Measurements from ENCODE around the gene CTSC.
"Not testable (repeated sequence)": the region's sequence is repeated elsewhere in the genome, so short reads cannot be mapped to it uniquely, and the experiment has no call there.

Gene CTSC

GRCh38 chr11:88348870-88349269, 11.3 kb upstream of the CTSC start:
- FAIRE-seq, result no peak

DNA sequence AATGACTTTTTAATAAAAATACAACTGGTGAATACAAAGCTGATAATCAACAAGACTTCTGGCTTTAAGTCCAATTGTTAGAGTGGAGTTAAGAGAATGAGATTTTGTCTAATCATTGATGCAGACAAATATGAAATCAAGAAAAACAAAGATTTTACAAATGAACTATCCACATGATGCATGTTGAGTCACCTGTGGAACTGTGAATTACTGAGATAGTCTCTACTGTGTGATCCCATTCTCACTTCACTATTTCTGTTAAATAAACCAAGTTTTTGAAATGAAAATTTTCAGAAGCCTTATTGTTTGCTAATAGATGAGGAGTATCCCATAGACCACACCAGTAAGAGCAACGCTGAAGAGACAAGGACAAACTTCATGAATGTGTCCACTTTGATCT, 8.4 kb upstream of the CTSC start:
- FAIRE-seq, result no peak

DNA sequence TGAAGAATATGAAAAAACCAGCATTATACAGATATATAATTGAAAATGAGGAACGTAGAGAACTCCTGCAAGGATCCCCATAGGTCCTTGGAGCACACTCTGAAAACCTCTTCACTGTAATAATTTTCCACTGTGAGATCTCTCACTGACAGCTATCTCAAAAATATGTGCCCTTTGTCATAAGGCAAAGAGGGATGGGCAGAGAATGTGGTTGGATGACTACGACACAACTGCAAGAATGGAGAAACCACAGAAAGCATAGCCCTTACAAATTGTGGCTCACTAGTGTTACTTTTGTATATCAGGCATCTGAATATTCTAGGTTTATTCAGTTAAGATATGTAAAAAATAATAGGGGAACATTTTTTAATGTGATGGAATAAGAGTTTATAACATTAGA, 7.9 kb upstream of the CTSC start:
- no peak for FAIRE-seq

DNA sequence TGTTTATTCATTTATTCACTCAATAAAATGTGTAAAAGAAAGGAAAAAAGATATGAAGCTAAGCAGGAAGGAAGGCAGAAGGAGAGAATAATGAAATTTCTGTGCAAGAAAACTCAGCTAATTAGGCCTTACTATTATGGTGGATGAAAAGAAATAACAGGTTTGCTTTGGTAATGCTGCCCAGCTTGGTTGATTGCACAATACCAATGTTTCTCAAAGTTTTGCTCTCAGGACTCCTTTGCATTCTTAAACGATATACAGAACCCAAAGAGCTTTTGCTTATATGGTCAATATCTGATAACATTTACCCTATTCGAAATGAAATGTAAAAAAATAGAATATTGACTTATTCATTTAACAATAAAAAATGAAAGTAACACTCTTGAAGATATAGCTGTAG, 7.3 kb upstream of the CTSC start:
- FAIRE-seq, result peak; percentile 13

GRCh38 chr11:88341522-88342251, 4.2 kb upstream of the CTSC start:
- no peak for FAIRE-seq

DNA sequence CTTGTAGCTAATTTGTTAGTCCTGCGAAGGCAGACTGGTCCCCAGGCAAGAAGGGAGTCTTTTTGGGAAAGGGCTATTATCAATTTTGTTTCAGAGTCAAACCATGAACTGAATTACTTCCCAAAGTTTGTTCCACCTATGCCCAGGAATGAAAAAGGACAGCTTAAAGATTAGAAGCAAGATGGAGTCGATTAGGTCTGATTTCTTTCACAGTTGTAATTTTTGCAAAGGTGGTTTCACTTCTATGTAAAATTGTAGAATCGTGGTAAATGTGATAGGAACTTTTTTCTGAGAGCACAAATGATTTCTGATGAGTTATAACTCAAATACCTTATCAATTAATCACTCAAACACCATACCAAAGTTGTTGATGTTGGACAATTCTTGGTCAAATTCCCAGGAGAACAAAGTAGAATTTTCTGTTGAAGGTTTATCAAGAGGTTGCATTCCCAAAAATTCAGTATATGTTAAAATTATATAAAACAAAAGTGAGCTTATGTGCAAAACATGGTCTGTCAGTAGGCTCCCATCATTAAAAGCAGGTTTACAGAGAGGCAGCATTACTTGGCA, 2.9 kb upstream of the CTSC start:
- FAIRE-seq, result no peak

GRCh38 chr11:88337987-88338668, 592 bp upstream of the CTSC start:
- FAIRE-seq, result no peak

- no peak for FAIRE-seq
Observed at GRCh38 chr11:88335284-88335683, 2.3 kb downstream of the CTSC start.

- no peak for FAIRE-seq
Observed at GRCh38 chr11:88333862-88334261, 3.7 kb downstream of the CTSC start.

DNA sequence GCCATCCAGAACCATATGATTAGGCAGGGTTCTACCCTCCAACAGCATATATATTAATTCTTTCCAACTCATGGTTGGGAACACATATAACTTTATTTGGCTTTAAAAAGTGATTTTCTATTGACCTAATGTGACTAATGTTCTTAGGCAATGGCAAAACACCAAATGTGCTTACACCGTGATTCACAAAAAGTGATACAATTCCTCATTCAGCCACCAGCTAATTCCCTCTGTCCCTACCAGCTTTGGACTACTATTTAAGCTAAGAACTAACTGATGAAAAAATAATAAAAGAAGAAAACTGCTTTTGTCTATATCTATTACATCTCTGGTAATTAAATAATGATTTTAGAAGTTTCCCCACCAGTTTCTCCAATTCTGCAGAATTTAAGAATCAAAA, 4.7 kb downstream of the CTSC start:
- FAIRE-seq, result no peak

DNA sequence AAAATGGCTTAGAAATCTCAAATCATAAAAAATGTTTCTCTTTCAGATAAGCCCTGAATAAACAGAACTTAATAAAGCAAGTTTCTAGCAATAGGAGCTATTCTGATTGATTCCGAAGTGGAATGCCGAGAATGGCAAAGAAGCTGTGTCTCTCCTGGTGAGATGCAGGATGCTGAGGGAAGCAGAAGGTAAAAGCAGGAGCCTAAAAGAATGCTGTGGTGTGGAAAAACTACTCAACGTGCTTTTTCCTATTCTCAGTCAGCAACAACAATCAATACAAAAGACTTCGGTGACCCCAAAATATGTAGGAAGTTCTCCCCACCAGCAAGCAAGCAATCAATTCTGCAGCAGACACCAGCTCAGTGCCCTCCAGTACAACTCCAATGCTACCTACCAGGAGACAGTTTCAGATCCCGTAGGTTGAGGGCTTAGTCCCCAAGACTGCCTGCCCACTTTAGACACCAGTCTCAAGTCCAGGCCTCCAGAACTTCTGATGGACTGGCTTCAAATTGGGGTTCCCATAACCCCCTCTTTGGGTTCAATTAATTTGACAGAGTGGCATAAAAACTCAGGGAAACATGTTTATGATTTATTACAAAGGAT, 6.6 kb downstream of the CTSC start:
- FAIRE-seq, result no peak

DNA sequence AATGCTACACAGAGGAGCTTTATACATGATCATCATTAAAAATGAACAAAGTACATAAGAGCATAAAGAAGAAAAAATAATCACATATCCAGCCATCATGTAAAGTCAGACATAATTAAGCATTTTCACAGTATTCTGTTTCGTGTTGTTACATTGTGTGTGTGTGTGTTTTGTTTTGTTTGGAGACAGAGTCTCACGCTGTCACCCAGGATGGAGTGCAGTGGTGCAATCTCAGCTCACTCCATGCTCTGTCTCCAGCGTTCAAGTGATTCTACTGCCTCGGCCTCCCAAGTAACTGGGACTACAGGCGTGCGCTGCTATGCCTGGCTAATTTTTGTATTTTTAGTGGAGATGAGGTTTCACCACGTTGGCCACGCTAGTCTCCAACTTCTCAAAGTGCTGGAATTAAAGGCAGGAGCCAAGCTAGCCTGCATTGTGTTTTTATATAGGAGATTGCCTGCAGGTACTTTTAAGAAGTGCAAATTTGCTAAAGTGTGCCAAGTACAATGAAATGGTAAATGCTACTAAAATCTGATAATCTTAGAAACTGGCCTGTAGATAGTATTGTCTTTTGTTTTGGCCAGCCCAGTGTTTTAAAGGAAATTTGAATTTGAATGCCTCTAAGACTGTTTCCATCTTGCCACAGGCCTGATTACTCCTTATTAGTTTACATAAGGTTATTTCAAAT, 7.8 kb downstream of the CTSC start:
- FAIRE-seq, result no peak

- FAIRE-seq, result no peak
Observed at GRCh38 chr11:88327462-88328143, 9.9 kb downstream of the CTSC start.

- FAIRE-seq, result no peak
Observed at GRCh38 chr11:88327061-88327460, 10.5 kb downstream of the CTSC start.

DNA sequence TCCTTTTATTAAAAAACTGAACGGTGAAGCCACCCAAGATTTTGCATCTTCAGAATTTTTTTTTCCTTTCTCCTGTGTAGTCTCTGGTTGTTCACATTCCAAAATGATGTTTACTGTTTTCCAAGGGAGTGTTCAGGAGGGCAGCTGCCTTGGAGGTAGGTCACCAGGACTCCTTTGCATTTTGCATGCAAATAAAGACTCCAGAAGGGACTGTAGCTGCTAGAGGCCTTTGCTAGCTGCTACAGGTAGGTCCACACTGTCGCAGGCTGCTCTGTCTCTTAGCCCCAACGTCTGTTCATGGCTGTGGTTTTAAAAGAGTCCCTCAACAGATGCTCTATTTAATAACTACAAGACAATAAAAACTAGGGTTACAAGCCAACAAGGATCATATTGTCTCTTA, 11.4 kb downstream of the CTSC start:
- no peak for FAIRE-seq

GRCh38 chr11:88324562-88325345, 12.8 kb downstream of the CTSC start:
- no peak for FAIRE-seq

- not testable (repeated sequence) for FAIRE-seq
Observed at GRCh38 chr11:88322881-88323280, 14.7 kb downstream of the CTSC start.

GRCh38 chr11:88321412-88321811, 16.1 kb downstream of the CTSC start:
- FAIRE-seq, result not testable (repeated sequence)

DNA sequence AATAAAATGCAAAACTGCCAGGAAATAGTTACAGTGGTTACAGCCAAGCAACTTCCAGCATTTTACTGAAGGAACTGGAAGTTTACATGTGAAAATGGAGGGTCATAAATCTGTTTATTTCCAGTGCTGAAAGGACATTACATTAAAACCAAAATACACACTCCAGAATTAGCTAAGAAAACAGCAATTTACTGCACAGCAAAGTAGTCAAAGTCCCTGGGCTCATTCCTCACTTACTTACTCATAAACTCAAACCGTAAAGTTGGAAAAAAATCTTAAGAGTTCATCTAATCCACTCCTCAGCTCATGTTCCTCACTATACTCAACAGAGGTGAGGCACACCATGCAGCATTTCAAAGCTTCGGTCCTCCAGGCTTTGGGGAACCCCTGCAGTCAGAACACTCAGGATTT, 17.4 kb downstream of the CTSC start:
- FAIRE-seq, result no peak

- FAIRE-seq, result no peak
Observed at GRCh38 chr11:88318017-88318416, 19.5 kb downstream of the CTSC start.

DNA sequence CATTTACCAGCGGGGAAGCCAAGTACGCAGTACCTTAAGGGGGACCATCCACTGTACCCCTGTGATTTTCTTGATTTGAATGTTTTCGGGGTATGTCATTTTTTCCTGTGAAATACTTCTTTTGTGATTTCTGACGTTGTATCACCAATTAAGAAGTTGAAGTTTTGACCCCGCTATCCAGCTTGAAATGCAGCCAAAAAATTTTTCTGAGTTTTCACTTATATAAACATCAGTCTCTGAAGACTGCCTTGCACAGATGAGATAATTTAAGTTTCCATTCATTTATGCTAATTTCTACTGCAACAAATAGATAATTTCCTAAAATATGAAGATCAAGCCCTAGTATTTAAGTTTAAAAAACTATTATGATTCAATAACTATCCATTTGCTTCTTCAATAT, 20.0 kb downstream of the CTSC start:
- FAIRE-seq, result no peak

DNA sequence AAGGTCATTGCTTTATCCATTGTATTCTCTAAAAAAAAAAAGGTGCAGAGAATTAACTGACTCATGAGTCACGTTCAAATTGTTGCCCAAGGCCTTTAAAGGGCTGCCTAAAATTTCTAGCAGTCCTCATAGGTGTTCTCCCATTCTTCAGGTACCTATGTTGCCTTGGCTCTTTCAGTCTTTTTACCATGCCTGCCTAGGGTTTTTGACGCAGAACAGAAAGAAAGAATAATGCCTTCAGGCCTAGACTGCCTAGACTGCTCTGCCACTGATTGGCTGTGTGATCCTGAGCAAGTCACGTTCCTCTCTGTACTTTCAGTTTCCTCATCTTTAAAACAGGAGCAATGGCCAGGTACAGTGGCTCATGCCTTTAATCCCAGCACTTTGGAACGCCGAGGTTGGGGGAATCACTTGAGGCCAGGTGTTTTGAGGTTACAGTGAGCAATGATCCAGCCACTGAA, 21.5 kb downstream of the CTSC start:
- FAIRE-seq, result no peak
